Hippocampal formation (tissue), 2 donors: ENCODE data around the gene PRF1.
"Not testable (repeated sequence)": the region's sequence is repeated elsewhere in the genome, so short reads cannot be mapped to it uniquely, and the experiment has no call there.

ENCODE experiments used
- DNase-seq, 2 donors: peaks; one replicate each; lab custom pipeline; 2025; lab: John Stamatoyannopoulos, UW

The PRF1 gene

GRCh38 chr10:70617798-70618568, 15.4 kb upstream of the PRF1 start:
- DNase-seq: no peak

- DNase-seq: no peak
Observed at GRCh38 chr10:70616761-70617160, 14.2 kb upstream of the PRF1 start.

- no peak for DNase-seq
Observed at GRCh38 chr10:70615784-70616522, 13.4 kb upstream of the PRF1 start.

DNA sequence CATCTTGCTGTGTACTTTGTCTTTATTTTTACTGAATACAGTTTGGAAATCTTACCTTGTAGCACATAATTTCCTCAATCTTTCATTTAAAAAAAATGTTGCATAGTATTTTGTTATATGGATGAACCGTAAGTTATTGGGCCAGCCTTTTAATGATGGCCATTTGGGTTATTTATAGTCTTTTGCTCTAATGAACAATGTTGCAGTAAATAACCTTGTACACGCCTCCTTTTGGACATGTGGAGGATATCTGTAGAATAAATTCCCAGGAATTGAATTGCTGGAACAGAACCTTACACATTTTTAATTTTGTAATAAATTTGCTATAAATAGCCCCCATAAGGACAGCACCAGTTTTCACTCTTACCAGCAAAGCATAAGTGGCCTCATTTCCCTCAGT, 12.7 kb upstream of the PRF1 start:
- no peak for DNase-seq

- DNase-seq: not testable (repeated sequence)
Observed at GRCh38 chr10:70614364-70614763, 11.8 kb upstream of the PRF1 start.

DNA sequence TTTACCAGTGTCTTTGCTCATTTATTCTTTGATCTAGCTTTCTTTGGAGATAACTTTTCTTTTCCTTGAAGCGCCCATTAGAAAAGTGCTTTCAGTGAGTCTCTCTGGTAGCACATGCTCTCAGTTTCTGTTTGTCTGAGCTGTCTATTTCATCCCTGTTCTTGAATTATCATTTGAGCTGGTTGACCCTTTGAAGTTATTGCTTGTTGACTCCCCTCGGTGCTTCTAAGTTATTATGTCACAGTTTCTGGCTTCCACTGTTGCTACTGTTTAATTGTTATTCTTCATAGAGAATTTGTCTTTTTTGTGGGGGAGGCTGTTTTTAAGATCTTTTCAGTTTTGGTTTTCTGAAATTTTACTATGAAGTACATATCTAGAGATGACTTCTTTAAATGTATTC, 11.4 kb upstream of the PRF1 start:
- no peak for DNase-seq

DNA sequence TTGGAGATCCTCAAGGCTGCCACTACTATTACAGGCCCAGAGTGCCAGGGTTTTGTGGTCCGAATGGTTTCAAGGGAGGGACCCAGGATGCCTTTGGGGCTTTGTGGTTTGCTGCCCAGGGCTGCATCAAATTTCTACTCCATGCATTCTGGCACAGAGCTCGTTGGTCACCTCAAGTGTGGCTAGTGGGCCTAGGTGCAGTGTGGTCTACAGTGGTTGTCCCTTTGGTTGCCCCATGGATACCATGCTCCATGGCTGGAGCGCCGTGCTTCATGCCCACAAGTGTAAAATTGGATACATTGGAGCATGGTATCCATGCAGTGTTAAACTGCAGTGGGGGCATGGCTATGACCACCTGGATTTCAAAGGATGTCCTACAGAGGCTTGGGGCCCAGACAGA, 5.4 kb upstream of the PRF1 start:
- DNase-seq: no peak

GRCh38 chr10:70605161-70605560, 2.6 kb upstream of the PRF1 start:
- DNase-seq: no peak

DNA sequence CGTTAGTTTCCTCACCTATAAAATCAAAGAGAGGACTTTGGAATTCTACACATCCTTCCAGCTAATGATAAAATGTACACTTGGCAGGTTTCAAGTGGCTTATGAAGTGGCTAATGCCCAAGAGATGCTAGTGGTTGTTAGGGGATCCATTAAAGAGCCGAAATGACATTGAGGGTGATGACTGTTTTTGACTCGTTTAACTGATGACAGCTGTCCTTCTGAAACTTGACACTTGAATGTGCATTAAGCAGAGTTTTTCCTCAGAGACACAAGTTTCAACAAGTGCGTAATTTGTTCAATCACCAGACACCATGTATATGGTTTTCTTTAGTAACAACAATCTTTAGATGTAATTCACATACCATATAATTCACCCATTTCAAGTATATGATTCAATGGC, 1.6 kb upstream of the PRF1 start:
- DNase-seq: no peak

- DNase-seq: no peak
Observed at GRCh38 chr10:70603449-70603801, 884 bp upstream of the PRF1 start.

DNA sequence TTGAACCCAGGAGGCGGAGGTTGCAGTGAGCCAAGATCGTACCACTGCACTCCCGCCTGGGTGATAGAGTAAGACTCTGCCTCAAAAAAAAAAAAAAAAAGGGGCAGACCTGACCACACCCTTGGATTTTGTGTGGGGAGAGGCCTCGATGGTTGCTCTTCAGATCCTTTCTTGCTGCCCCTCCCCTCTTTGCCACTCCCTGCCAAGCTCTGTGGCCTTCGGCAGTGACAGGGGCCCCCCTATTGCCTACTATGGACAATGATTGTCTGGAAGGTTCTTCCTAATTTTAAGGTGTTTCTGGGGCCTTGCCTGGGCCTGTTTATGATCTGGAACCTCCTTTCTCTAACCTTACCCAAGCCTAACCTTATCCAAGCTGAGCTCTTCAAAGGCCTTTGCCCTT, 795 bp downstream of the PRF1 start:
- no peak for DNase-seq

DNA sequence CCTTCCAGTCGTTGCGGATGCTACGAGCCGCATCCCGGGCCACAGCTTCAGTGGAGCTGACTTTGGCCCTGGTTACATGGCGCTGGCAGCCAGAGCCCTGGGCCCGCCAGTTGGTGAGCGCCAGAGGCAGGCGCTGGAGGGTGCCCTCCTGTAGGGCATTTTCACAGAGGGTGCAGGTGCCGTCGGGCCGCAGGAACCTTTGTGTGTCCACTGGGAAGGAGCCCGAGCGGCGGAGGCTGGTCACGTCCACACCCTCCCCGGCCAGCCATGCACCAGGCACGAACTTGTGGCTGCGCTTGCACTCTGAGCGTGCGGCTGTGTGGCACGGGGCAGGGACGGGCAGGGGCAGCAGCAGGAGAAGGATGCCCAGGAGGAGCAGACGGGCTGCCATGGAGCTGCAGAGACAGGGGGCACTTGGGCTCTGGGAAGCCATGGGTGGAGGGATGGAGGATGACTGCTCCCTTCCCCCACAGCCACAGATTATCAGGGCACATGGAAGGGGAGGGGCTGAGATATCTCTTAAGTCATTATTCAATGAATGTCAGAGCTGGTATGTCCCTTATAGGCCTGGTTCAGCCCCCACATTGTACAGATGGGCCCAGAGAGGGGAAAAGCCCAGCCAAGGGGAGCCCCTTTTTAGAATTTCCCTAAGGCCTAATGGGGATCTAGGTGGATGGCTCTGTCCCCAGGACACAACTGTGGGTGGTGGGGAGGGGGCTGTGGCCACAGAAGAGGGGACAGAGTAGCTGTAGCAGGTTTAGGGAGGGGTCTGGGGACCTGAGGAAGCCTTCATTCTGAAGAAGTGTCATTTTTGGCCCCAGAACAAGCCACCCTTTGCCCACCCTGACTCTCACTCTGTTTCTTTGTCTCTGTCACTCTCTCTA, 1.8 kb downstream of the PRF1 start:
- no peak for DNase-seq

- DNase-seq: no peak
Observed at GRCh38 chr10:70599791-70600190, 2.8 kb downstream of the PRF1 start.

DNA sequence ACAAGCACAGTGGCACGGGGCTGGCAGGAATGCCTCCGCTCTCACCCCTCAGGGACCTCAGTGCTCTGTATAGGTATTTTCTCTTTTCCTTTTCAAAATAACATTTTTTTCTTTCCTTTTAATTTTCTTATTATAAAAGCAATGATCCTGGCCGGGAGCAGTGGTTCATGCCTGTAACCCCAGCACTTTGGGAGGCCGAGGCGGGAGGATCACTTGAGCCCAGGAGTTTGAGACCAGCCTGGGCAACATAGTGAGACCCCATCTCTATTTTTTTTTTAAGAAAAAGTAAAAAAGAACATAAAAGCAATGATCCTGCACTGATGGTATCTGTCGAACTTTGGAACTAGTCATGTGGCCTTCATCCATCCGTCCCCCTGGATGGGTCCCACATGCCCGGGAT, 3.2 kb downstream of the PRF1 start:
- DNase-seq: no peak

- no peak for DNase-seq
Observed at GRCh38 chr10:70598857-70599295, 3.7 kb downstream of the PRF1 start.

DNA sequence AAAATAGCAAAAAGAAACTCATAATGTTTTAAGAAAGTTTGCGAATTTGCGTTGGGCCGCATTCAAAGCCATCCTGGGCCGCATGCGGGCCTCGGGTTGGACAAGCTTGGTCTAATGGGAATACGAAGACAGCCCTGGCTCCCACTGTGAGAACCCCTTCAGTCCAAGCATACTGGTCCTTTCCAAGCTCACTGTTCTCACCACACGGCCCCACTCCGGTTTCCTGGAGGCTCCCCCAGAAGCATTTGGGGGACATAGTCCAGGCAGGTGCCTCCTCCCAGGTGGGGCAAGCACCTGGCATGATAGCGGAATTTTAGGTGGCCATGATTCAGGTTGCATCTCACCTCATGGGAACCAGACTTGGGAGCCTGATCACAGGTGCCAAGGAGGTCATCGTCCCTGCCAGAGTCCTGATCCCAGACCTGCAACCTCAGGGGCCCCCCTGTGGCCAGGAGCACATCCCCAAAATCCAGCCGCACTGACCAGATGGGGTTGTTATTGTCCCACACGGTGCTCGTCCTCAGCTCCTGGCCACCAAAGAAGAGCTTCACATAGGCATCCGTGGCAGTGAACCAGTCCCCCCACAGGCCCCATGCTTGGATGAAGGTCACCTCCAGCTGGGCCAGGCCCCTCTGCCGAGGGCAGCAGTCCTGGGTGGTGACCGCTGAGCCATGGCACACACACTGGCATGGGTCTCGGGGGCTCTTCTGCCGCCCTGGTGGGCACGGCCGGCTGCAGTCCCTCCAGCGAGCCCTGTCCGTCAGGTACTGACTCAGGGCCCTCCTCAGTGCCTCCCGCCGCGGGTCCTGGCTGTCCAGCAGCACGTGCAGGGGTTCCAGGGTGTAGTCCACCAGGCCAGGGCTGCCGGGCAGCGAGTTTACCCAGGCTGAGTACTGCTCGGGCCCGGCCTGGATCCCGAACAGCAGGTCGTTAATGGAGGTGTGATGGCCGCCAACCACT, 4.4 kb downstream of the PRF1 start:
- DNase-seq: no peak

GRCh38 chr10:70596860-70597809, 5.4 kb downstream of the PRF1 start:
- DNase-seq: no peak

GRCh38 chr10:70596110-70596798, 6.3 kb downstream of the PRF1 start:
- DNase-seq: peak in 1 of 2 donors; percentile 54

DNA sequence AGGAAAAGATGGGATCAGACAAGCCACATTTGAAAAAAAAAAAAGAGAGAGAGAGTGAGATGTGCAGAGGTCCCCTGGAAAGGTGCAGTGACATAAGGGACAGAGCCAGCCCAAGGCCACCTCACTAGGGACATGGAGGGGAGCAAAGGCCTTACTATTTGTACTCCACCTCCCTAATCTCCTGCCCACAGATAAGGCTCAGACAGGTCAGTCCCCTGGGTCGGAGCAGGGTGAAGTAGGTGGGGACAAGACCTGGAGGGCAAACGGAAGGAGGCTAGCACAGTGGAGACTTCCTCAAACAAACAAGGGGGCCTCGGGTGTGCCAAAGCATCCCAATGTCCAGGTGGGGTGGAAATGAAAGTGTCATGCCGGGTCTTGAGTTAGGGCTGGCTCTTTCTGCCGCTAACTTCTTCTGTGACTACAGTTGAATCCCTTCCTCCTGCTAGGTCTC, 7.0 kb downstream of the PRF1 start:
- no peak for DNase-seq

- no peak for DNase-seq
Observed at GRCh38 chr10:70594161-70594560, 8.4 kb downstream of the PRF1 start.
